ENCODE data around the gene SCRG1. TPM values are rescaled to one million over a fixed set of nuclear protein-coding genes. Genes with fewer than 3 reads are reported as not detected.

SCRG1 gene
- total RNA-seq, 6 donors from 2014 or later, result 0.09 to 0.27 TPM; not detected in 4

DNA sequence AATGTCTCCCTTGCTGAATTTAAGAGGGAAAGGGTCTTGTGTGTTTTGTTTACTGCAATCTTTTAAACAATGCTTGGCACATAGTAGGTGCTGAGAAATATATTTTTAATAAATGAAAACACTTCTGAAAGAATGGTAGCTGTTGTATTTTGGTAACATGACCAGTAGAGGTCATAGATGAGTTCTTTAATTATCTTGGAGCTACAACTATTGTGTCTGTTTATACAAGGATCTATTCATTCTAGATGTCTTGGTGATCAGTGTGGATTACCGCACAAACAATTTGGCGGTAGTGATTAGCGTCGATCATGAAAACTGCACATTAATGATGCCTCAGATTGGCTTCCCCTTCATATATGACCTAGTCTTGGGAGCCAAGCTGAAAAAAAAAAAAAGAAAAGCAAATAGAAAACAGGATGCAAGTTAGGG lies 21.4 kb upstream of the SCRG1 start:
- Histone ChIP-seq H3K9me3 (no peaks in the 10 kb centered on the region), H3K36me3 (no peaks in the 10 kb centered on the region), H3K4me3 (no peak overlapping the region), H3K4me1 (peaks cover 0 to 7% (median 2%) of the 10 kb centered on the region in 4 donors), H3K27ac (no peak overlapping the region), H3K27me3 (no peaks in the 10 kb centered on the region)
- TF ChIP-seq, protein P1, sequence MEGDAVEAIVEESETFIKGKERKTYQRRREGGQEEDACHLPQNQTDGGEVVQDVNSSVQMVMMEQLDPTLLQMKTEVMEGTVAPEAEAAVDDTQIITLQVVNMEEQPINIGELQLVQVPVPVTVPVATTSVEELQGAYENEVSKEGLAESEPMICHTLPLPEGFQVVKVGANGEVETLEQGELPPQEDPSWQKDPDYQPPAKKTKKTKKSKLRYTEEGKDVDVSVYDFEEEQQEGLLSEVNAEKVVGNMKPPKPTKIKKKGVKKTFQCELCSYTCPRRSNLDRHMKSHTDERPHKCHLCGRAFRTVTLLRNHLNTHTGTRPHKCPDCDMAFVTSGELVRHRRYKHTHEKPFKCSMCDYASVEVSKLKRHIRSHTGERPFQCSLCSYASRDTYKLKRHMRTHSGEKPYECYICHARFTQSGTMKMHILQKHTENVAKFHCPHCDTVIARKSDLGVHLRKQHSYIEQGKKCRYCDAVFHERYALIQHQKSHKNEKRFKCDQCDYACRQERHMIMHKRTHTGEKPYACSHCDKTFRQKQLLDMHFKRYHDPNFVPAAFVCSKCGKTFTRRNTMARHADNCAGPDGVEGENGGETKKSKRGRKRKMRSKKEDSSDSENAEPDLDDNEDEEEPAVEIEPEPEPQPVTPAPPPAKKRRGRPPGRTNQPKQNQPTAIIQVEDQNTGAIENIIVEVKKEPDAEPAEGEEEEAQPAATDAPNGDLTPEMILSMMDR (IDR thresholded peaks at IDR 0.05), result peak in 3 of 6 experiments; percentile 36 to 52 (median 40)
- no peak for TF ChIP-seq POLR2AphosphoS5 (IDR thresholded peaks at IDR 0.05)
- WGBS, 2 donors, result 32 to 45% methylated on average over 4 of the region's 4 CpGs
- no peak for DNase-seq
- no peak for ATAC-seq (ENCODE audit: low FRiP score in 2 of 2)

DNA sequence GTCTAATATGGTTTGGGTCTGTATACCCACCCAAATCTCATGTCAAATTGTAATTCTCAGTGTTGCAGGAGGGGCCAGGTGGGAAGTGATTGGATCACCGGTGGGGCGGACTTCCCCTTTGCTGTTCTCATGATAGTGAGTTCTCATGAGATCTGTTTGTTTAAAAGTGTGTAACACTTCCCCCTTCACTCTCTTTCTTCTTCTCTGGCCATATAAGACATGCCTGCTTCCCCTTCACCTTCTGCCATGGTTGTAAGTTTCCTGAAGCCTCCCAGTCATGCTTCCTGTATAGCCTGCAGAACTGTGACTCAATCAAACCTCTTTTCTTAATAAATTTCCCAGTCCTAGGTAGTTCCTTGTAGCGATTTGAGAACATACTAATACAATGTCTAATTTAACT lies 19.7 kb upstream of the SCRG1 start:
- Histone ChIP-seq H3K9me3 (no peaks in the 10 kb centered on the region), H3K27ac (peak overlapping the region in 1 of 4 donors; percentile 6), H3K4me3 (no peak overlapping the region), H3K4me1 (peaks cover 0 to 11% (median 3%) of the 10 kb centered on the region in 4 donors), H3K36me3 (no peaks in the 10 kb centered on the region), H3K27me3 (no peaks in the 10 kb centered on the region)
- ATAC-seq (ENCODE audit: low FRiP score in 2 of 2) (no peak), DNase-seq (peak in 1 of 2 donors; percentile 23)
- TF ChIP-seq POLR2AphosphoS5 (IDR thresholded peaks at IDR 0.05) (no peak), POLR2A (IDR thresholded peaks at IDR 0.05) (no peak), EP300 (IDR thresholded peaks at IDR 0.05) (no peak)
- TF ChIP-seq, protein P1 (IDR thresholded peaks at IDR 0.05), result no peak
- 59 to 74% methylated on average over 3 of the region's 3 CpGs for WGBS, 2 donors

DNA sequence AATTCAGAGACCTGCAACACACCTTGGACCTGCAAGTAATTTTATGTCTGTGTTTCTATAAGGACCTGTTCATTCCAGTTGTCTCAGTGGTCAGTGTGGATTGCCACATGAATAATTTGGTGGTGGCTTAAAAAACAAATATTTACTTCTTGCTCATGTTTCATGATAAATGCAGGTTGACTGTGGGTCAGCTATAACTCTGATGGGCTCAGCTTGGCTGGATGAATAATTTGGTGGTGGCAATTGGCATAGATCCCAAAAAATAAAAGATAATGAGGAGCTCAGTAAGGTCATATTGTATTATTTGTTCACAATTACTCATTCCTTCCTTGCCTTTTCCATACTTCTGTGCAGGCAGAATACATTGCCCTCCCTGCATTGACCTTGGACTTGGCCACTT lies 18.9 kb upstream of the SCRG1 start:
- TF ChIP-seq EP300 (IDR thresholded peaks at IDR 0.05), result no peak
- TF ChIP-seq, protein P1 (IDR thresholded peaks at IDR 0.05), result no peak
- no peak for TF ChIP-seq POLR2AphosphoS5 (IDR thresholded peaks at IDR 0.05)
- TF ChIP-seq POLR2A (IDR thresholded peaks at IDR 0.05), result no peak
- Histone ChIP-seq H3K27me3 (no peaks in the 10 kb centered on the region), H3K4me1 (peaks cover 5 to 11% (median 6%) of the 10 kb centered on the region in 4 donors), H3K36me3 (no peaks in the 10 kb centered on the region), H3K4me3 (no peak overlapping the region), H3K27ac (peak overlapping the region in 1 of 4 donors; percentile 14), H3K9me3 (no peaks in the 10 kb centered on the region)
- ATAC-seq (ENCODE audit: low FRiP score in 2 of 2) (no peak), DNase-seq (no peak)

DNA sequence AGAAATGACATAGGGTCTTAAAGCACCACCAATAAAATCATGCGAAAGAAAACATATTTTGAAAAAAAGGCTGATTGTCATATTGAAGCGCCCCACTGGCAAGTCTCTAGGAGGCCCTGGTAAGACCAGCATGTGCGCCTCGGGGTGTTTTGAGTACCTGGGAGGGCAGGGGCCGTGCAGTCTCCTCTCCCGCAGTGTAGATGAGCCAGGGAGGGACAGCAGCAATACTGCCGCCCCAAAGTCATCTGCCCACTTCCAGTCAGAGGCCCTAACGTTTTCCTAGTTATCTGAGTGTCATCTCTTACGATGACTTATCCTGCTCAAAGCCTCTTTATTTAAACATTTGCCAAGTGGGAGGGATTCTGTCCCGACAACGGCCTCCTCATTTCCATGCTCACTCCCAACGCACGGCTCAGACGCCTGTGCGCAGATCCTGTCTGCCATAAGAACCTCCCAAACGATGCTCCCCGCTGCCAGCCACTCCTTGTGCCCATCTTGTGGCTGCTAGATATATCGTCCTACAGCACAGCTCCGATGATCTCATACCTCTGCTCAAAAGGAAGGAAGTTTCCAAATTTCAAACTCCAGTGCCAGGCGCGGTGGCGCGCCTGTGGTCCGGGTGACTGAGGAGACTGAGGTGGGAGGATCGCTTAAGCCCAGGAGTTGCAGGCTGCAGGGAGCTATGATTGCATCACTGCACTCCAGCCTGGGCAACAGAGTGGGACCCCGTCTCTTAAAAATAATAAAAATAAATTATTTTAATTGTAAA lies 17.2 kb upstream of the SCRG1 start:
- H3K36me3 ChIP-seq, result no peaks in the 10 kb centered on the region
- peak; percentile 81 to 88 for DNase-seq
- WGBS, 2 donors, result 77 to 80% methylated on average over 26 of the region's 26 CpGs
- ATAC-seq (ENCODE audit: low FRiP score in 2 of 2), result peak; percentile 78 to 83
- H3K9me3 ChIP-seq, result no peaks in the 10 kb centered on the region
- H3K27me3 ChIP-seq, result no peaks in the 10 kb centered on the region
- peak overlapping the region; percentile 48 to 77 (median 73) for H3K27ac ChIP-seq
- peaks cover 7 to 14% (median 8%) of the 10 kb centered on the region in 4 donors for H3K4me1 ChIP-seq
- TF ChIP-seq EP300 (IDR thresholded peaks at IDR 0.05) (no peak), POLR2A (IDR thresholded peaks at IDR 0.05) (peak in 1 of 4 donors; percentile 70), POLR2AphosphoS5 (IDR thresholded peaks at IDR 0.05) (peak; percentile 36 to 42)
- TF ChIP-seq, protein P1 (IDR thresholded peaks at IDR 0.05), result peak in 3 of 6 experiments; percentile 14 to 40 (median 32)
- no peak overlapping the region for H3K4me3 ChIP-seq

All from upper lobe of left lung (tissue), 6 donors.